Glomerular visceral epithelial cell (primary cell): ENCODE results near the gene NDUFB8.
"Not testable (repeated sequence)": the region's sequence is repeated elsewhere in the genome, so short reads cannot be mapped to it uniquely, and the experiment has no call there.

ENCODE experiments used
- DNase-seq: peaks from one replicate; pipeline ENCODE4 v3.0.0-alpha.2; 2016; ENCODE audit errors: extremely low spot score

Gene NDUFB8

DNA sequence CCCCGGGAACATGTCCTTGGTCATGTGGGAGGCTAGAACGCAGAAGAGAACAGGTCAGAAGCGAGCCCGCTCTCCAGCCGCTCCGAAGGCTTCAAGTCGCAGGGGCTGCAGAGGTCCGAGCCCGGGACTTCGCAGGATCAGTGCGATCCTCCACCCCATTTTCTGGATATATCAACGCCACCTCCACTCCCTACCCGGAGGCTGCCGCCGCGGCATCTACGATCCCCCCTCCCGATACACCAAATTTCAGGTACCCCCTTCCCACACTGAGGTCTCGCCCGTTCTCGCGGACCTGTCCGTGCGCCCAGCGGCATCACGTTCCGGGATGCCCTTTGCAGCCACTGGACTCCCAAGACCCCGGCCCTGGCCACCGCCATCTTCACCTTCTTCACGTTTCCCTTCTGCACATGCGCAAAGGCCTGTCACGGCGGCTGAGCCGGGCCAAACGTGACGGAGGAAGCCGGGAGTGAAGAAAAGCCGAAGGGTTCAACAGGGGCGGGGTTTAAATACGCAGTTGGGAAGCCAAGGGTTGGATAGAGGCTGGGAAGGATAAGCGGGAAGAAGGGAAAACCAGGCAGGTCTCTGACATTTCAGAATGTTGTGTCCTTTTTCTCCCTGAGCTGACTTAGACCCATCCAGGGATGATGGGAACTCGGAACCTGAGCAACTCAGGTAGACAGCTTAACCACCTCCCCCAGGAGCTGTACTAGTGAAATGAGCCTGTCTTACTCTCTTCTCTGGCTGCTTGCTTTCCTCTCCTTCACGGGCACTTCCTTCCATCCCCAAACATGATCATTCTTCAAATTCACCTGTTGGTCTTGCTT lies at the start of gene NDUFB8:
NDUFB8 (minus strand) TSS at position 397 of the 824 bp plus-strand sequence; CDS start at position 377, 20 bp downstream.
- peak; percentile 84 for DNase-seq

DNA sequence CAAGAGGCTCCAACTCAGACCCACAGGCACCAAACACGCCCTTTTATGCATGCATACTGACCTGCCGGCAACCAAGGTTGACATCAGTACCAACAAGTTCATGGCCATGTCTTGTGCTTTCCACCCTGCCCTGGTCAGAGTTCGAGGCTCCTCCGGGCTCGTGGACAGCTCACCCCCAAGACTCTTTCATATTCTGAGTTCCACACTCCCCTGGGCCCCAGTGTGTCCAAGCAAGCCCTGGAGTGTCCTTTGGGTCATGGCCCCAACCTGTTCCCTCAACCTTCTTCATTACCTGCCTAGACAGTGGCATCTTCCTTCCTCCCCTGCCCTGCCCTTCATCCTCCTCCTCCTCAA lies 46.6 kb upstream of the NDUFB8 start:
- DNase-seq: no peak

DNA sequence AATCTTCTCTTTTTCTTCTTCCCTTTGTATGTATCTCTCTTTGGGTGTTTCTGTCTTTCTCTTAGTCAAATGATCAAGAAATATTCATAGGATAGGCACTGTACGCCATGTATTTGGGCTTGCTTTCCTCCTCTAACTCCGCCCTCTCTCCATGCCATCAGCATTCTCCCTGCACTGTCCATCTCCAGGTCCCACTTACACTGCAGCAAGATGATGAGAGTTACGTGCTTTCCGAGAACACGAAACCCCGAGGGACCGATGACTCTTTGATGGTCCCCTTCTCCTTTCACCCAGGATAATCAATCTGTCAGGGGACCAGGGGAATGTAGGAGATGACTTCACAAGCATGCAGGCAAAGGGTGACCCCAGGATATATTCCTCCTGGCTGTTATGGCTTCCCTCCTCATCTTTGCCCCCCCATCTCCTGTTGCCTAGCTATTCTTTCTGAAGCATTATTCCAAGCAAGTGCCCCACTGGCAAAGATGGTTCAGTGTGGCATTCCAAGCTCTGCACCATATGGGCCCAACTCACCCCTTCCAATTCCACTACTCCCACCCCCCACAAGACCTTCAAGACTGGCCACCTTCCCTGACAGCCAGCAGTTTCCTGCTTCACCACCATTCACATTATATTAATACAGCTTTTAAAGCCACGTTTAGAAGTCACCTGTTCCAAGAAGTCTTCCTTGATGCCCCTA lies 46.1 kb upstream of the NDUFB8 start:
- no peak for DNase-seq

DNA sequence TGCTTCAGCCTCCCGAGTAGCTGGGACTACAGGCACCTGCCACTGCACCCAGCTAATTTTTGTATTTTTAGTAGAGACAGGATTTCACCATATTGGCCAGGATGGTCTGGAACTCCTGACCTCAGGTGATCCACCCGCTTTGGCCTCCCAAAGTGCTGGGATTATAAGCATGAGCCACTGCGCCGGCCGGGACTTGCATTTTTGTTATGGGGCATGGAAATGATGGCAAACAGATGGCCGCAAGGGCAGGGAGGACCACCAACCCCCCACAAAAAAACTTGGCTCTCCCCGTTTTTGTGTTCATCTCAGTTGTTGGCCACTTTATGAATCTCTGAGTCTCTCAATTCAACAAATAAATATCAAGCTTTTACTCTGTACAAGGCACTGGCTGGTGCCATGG lies 45.5 kb upstream of the NDUFB8 start:
- DNase-seq: not testable (repeated sequence)

DNA sequence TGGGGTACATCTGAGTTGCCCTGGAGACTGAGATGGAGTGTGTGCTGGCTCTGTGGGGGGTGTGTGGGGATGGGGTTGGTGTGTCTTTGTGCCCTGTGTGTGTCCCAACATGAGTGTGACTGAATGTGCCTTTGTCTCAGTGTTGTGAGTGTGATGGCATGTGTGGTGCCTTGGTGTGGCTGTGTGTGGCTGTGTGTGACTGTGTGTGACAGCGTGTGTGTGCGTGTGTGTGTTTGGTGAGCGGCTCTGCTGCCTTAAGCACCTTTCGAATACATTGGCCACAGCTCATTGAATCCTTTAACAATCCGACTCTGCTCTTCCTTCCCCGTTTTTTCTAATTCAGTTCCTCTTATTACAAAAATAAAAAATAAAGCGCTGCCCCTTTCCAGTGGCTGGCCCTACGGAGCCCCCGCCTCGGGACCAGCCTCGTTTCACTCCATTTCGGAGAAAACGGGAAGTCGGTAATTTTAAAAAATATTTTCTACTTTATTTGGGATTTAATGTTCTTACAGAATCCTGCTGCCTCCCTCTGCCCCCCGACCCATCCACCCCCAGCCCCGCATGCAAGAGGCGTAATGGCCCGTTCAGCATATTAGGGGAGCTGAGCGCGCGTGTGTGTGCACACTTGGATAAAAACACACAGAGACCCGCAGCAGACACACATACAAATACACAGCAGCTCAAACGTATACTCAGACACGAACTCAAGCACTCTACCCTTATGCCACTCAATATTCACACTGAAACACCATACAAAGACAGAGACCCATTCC lies 41.6 kb upstream of the NDUFB8 start:
- no peak for DNase-seq

DNA sequence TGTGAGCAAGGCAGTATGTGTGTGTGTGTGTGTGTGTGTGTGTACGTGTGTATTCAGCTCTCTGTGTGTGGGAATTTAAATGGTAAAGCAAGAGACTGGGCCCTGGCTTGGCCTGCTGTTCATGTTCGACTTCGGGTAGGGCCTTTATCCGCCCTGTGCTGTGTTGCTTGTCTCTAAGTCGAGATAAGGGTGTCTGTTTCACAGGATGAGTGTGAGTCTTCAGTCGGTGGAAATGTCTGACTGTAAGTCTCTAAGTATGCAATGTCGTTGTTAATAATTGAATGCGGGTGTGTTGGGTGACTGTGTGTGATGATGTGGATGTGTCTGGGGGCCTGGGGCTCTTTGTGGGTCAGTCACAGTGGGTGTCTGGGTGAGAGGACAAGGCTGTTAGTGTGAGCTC lies 40.8 kb upstream of the NDUFB8 start:
- DNase-seq: no peak

DNA sequence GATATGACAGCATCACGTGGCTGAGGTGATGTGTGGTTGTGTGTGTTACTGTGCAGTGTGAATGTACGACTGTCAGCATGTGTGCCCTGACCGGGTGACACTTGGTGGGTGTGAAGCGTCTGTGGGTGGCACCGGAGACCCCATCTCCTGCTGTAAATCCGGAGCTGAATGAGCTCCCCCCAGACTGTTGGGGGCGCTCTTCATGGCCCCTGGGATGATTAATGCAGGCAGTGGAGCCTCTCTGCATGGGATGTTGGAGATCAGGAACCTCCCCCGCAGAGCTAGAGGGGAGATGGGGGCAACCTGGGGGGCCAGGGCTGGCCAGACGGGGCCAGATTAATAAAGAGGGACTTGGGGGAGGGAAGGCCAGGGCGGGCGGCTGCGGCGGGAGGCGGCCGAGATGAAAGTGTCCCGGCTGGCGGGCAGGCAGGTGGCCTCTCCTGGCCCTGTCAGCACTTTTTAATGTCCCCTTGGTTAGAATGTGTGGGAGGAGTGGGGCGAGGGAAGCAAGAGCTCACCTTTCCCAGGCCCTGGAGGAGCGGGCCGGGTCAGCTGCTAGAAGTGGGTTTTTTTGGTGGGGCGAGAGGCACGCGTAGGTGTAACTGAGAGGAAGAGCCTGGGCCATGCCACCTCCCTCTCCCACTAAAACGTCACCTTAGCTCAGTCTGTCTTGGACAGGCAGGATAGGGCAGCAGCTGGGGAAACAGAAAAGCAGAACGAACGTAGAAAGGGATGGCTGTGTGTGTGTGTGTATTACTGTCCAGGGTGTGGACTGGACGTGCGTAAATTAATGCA lies 40.2 kb upstream of the NDUFB8 start:
- no peak for DNase-seq

DNA sequence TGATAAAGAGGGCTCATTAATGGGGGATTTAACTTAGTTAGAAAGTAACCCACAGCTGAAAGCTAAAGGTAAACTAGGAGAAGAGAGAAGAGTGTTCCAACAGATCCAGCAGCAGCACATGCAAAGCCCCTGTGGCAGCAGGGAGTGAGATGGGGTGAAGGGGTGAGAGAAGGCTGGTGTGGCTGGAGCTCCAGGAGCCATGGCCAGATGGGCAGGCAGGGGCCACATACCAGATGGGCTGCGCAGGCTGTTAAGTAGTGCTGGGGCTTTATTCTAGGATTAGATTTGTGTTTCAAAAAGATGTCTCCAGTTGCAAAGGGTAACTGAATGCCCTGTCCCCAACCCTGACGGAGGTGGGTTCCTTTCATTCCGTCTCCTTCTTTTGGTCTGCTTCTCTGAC lies 39.2 kb upstream of the NDUFB8 start:
- no peak for DNase-seq

DNA sequence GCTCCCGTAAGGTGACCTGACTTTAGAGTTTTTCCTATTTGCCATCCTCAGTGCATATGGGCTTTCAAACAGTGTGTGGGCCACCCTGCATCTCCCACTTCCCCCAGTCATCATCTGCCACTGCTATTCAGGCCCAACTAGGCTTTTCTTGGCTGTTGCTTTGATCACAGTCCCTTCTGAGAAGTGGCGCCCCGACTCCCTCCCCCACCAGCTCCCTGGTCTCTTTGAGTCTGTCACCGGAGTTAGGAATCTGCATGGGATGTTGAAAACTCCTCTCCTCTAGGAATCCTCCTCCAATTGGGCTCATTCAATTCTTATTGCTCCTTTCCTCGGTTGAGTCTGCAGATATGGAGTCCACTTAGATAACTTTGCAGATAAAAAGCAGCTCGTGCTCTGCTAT lies 38.2 kb upstream of the NDUFB8 start:
- DNase-seq: no peak

DNA sequence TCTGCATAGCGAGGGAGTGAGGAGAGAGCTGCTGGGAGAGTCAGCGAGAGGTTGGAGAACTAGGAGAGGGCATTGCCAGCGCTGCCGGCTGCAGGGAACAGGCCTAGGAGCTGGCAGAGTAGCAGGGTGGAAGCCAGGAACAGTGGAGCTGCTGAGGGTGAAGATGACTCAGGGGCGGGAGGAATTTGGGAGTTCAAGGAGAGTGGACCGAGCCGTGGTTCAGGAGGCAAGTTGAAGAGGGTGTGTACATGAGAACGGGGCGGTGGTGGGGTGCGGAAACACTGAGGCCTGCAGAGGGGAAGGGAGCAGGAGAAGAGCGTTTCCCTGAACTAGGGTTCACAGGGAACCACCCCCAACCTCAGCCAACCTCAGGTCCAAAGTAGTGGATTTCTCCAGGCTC lies 37.6 kb upstream of the NDUFB8 start:
- no peak for DNase-seq

DNA sequence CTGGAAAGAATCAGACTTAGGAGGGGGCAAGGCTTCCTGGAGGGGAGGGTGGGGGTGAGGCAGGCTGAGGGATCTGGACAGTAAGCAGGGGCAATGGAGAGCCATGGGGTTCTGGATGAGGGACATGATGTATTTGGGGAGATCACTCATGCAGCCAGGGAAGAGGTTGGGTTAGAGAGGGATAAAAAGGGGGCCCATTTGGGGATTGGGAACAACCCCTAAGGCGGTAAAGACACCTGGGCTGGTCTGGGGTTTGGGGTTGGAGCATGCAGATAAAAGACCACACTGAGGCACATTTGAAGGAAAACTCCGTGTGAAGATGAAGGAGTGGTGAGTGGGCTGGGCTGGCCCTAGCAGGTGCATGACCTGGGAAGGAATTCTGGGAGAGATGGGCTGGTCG lies 36.9 kb upstream of the NDUFB8 start:
- no peak for DNase-seq

DNA sequence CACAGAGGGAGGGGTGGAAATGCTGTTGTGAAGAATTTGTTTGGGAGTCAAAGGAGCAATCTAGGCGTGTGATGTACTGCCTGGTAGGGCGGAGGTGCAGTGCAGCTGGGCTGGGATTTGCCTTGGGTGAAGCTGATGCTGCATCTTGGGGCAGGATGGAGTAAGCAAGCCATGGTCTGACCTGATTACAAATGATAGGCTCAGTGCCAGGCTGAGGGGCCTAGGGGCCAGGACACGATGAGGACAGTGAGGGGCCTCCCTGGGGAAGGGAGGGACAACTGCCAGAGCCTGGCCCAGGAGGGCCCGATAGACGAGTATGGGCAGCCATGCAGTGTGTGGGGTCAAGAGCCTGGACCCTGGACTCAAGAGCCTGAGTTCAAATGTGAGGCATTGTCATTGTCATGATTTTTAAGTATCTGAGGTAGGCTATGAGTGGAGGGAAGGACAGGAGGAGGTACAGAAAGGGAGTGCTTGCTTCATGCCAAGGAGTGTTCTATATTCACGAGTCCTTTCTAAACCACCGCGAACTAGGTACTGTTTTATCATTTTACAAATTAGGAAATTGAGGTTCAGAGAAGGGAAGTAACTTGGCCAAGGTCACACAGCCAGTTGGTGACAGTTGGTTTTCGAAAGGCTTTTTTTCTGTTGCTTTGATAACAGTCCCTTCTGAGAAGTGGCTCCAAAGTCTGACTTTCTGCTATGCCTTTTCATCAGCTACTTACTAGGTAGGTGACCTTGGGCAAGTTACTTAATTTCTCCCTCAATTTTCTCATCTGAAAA lies 35.7 kb upstream of the NDUFB8 start:
- no peak for DNase-seq

DNA sequence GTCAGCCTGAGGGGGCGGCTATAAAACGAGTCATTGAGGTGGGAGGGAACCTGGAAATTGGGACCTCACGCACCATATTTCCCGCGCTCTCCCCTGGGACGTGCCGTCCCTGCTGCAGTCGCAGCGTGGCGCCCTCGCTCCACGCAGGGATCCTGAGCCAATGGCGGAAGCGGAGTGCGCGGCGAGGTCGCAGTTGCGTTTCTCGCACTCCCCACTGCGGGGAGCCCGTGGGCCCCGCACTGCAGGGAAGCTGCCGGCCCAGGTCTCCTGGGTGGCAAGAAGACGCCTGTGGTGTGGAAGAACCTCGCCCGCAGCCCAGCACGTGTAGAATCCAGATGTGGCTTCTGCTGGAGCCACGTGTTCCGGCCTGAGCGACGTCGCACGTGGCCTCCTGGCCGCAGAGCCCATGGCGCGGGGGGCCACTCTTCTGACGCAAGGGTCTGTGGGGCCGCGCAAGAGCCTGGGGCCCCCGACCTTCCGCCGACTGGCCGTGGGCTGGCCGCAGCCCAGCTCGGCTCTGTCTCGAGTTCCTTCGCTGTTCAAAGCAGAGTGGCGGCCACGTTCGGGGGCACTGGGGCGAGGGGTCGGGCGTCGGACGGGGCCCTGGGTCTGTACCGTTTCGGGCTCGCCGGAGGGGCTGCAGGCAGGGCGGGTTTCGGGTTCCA lies 32.5 kb upstream of the NDUFB8 start:
- DNase-seq: peak; percentile 82

DNA sequence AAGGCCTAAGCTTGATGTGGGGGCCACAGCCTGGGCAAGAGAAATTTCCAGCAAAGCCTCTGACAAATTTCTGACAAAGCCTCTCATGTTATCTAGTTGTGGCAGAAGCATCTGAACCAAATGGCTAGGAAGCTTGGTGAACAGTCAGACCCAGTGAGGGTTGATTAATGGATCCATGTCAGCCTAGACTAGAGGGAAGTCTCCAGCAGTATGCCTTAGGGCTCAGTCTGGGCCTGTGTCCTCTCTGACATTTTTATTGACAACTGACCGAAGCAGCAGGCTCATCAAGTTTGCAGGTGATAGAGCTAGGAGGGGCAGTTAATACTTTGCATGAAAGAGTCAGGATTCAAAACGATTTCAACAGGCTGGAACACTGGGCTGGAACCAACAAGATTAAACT lies 31.3 kb upstream of the NDUFB8 start:
- DNase-seq: no peak

DNA sequence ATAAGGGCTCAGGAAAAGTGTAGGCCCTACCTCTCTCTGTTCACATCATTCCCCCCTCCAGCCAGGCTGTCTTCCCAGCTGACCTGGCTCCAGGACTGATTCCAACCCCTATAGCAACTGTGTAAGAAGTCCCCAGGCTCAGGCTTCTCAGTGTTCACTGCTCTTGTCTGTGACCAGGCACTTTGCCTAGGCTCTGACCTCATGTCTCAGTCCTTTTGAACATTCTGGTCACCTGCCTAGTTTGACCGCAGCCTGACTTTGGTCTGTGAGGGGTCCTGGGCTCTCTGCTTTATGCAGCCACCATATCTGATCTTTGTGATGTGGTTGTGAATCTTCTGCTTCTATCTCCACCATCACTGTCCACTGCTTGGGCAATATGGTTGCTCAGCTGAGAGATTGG lies 30.6 kb upstream of the NDUFB8 start:
- no peak for DNase-seq

DNA sequence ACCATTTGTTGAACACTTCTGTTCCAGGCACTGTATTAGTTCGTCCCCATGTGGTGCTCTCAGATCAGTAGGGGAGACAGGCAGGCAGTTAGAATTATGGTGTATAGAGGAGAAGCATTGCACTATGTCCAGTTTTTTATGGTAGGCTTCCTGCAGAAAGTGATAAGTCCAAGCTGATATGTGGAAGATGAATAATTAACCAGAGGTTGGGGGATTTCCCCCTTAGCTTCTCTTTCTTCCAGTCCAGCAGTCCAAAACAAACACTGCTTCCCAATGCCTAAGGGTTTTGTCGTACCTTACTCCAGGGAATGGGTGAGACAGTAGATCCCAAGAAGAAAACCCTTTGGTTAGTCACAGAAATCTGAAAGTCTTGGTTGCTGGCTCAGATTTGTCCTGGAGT lies 25.2 kb upstream of the NDUFB8 start:
- DNase-seq: peak; percentile 72

DNA sequence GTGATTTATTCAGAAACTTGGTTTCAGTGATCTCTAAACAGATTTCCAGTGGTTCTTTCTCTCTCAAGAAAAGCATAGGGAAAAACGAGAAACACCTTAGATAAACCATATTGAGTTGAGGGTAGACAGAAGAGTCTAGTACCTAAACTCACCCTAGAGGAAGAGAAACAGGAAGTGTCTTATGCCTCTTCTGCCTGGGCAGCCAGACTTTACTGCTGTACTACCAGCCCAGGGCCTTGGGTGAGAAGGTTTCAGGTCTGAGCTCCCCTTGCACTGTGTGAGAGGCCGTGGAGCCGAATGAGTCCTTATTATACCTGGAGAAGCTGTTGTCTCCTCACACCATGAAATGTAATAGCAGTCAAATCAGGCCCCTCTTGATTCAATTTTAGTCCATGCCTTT lies 24.3 kb upstream of the NDUFB8 start:
- no peak for DNase-seq

DNA sequence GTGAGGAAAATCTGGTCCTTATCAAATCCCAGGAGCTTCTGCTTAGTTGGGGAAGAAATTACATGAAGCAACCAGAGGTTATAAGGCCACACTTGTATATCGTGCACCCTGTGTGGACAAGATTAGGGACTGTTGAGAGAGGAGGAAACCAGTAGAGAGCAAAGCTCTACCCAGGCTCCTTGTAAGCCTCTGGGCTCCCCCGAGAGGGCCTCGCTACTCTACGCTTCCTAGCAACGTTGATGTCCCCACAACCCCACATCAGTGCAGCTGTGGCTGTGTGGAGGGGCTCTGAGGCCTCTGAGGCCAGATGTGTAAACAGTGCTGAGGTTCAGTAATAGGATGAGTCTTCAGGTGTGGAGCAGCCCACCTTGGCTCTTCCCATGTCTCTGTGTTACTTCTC lies 22.1 kb upstream of the NDUFB8 start:
- no peak for DNase-seq

DNA sequence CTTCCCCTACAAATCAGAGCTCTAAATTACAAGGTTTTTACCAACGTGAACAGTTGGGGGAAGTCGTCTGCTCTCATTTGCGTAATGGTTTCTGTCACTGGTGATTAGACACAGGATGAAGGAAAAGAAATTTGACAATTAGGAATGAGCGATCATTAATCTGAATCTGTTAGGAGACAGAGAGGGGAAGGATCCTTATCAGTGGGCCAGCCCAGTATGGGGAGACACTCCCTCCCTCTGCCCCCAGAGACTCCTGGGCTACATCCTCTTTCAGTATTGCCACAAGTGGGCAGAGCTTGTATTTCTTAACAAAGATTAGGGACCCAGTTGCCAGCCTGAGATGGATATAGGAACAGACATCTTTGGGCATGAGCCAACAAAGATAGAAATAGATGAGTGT lies 21.5 kb upstream of the NDUFB8 start:
- DNase-seq: no peak

DNA sequence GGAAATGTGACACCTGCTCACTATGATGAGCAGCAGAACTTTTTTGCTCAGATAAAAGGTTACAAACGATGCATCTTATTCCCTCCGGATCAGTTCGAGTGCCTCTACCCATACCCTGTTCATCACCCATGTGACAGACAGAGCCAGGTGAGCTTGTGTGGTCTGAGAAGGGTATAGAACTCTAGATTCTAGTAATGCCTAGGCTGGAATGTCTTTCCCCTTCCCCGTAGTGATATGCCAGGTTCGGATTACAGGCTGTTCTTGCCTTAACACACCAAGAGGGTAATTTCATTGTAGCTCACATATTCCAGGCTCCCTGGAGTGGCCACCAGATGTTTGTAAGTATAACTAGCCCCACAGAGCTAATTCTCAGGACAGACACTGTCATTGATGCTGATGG lies 15.3 kb upstream of the NDUFB8 start:
- no peak for DNase-seq

DNA sequence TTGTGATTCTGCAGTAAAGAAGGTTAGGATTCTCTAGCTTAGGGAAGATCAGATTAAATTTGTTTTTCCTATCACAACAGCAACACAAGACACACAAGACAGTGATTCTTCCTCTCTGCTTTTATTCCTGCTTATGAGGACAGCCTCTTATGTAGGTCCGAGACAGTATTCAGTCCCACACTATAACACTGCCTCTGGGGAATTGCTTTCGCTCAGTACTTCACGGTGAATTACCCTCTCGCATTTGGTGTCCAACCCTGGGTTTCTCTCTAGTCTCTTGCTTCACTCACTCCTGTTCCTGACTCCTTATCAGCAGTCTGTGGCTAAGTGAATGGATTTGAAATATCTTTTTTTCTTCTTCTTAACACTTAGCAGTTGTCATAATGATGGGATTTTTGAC lies 7.8 kb upstream of the NDUFB8 start:
- DNase-seq: no peak
